Raji (cell line): ENCODE measurements around the gene VPS25.
A peak's percentile ranks its signal among the peaks of the same experiment; 100 is the strongest.

Experiments used
- POLR2A ChIP-seq: IDR thresholded peaks from 2 replicates; pipeline ENCODE4 v1.6.1; 2011; ENCODE audit warnings: low read depth, low read length, control low read depth; ENCODE audit not compliant: insufficient read depth

VPS25 gene

DNA sequence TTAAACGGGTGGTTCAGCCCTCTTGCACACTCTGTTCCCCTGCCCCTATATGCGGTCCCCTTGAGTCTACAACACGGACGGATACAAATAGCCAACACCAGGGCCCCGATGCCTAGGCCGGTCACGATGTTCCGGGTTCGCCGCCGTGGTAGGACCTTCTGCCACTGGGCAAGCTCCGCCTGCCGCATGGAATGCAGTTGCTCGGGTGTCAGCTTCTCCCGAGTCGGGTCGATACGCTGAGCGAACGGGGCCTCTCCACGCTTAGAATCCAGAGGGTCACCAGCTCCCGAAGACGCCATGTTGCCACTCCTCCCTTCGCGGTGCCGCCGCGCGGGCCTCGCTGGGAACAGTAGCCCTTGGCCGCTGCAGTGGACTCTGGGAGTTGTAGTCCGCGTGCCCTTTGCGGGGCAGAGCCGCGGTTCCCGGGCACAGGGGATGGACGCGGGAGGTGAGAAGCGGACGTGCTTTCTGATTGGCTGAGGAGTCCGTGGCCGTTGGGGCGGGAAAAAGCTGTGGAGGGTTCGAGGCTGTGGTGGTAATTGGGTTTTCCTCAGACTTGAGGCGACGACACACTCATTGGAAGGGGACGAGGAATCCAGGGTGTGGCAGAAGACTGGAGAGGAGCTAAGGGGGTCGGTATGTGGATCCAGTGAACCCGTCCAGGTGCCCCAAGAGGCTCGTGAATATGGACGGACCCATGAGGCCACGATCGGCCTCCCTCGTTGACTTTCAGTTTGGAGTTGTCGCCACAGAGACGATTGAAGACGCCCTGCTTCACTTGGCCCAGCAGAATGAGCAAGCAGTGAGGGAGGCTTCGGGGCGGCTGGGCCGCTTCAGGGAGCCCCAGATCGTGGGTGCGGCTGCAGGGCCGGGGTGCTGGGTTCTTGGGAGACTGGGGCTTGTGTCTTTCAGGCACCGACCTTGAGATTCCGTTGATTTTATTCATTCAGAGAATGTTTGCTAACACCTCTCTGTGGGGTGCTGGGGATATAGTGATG lies 25.4 kb downstream of the VPS25 start, which contains the start of the genes CNTD1 and COA3:
Gene CNTD1, plus strand, starts transcription at position 479 of the 998 bp plus-strand sequence. Its CDS starts 207 bp downstream, at position 686.
Gene COA3, minus strand, starts transcription at position 322 of the 998 bp plus-strand sequence. Its CDS starts 23 bp downstream, at position 299.
- peak; percentile 58 for TF ChIP-seq POLR2A

DNA sequence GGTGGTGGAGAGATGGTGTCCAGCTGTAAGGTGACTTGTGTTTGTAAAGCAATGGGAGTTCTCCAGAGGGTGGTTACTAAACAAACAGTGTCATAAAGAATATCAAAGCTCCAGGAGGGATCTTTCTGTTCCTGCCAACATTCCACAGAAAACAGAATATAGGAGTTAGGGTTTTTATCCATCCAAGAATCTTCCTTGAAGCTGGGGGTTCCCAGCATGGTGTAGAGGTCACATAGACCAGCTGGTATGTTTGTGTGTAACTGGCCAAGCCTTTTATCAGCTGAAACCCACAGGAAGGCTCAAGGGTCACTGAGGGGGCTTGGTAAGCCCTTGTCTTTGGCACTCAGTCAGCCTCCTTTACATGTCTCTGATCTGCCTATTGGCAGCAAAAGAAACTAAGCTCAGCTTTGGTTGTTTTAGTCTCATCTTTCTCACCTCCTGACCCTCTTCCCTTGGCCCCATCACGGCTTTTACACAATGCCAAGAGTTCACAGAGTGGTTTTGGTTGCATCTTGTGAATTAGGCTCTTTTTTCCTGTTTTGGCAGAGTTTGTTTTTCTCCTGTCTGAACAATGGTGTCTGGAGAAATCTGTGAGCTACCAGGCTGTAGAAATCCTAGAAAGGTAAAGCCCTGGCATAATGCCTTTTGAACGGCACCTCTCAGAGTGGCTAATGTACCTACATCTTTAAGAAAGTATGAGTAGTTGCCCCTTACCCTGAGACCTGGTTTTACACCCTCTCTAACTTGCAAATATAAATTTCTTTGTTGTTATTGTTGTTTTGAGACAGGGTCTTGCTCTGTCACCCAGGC lies 30.0 kb downstream of the VPS25 start:
- TF ChIP-seq POLR2A, result no peak

DNA sequence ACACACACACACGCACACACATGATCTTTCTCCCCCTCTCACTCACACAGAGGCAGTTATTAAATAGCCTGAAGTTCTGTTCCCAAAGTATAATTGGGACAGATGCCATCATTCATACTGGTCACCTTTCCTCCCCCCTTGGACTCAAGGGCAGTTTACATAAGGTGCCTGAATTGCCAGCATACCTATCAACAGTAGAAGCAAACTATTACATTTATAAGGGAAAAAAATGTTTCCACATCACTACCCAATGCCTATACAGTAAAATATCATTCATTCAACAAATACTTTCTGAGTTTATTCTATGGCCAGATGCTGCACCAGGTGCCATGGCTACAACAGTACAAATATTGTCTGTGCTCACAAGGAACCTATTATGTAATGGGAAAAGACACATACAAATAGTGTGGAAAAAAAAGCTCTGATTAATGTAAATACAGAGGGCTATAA lies 31.7 kb downstream of the VPS25 start:
- no peak for TF ChIP-seq POLR2A

DNA sequence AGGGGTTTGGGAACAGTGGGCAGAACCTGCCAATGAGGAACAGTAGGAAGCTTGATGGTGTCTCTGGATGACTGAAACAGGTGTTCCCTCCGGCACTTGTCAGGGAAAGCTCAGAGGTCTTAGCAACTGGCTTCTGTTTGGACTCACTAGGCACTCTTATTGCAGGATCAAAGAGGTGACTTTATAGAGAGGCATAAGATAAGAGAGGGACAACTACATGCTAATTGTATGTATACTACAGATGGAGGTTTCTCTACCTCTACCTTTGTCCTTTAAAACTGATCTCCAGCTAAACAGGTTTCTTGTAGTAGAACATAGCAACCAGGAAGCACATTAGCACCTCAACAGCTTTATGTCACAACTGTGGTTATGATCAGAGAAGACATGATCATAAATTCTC lies 33.0 kb downstream of the VPS25 start:
- TF ChIP-seq POLR2A, result no peak

DNA sequence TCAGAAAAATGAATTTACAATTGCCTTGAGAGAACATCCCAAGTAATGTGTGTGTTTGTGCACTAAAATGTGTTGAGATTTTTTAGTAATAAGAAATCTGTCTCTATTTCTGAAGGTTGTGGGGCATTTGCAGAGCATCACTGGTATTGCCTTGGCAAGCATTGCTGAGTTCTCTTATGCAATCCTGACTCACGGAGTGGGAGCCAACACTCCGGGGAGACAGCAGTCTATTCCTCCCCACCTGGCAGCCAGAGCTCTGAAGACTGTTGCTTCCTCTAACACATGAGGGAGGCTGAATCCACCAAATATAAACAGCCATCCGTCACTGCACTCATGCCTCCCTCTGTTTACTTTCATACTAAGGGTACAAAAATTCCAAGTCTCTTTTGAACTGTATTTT lies 36.0 kb downstream of the VPS25 start:
- TF ChIP-seq POLR2A, result no peak

GRCh38 chr17:42814633-42815399 lies 41.6 kb downstream of the VPS25 start:
- TF ChIP-seq POLR2A, result no peak

GRCh38 chr17:42817866-42818265 lies 44.6 kb downstream of the VPS25 start:
- no peak for TF ChIP-seq POLR2A

DNA sequence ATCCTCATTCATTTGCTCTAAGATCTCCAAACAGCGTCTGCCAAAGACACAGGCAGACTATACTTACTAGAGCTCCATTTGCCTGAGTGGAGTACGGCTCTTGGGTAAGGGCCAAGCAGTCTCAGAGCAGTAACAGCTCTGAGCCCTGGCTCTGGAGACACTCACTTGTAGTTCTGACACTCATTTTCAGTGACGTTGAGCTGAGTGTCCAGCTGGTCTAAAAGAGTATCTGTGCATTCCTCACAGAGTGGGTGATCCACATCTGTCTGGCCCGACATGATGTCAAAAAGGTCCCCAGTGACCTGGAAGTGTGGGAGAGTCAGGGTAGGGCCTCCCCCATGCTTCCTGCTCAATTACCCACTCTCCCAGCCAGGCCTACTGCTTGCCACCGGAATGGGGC lies 45.1 kb downstream of the VPS25 start:
- no peak for TF ChIP-seq POLR2A

- TF ChIP-seq POLR2A, result no peak
Observed at GRCh38 chr17:42819939-42820535, 46.8 kb downstream of the VPS25 start.

GRCh38 chr17:42821176-42821575 lies 47.9 kb downstream of the VPS25 start:
- TF ChIP-seq POLR2A, result no peak

DNA sequence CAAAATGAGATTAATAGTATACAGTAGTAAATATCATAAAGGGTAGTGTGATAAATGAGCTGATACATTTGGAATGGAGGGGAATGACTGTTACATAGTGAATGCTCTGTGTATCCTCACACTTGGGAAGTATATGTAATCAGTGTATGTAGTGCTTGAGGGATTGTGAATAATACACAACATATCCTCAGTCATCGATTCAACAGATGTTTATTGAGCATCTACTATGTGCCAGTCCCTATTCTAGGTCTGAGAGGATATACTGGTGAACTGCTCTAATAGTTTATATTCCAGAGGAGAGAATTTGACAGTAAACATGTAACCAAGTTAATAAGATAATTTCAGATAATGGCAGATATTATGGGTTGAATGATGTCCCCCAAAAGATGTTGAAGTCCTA lies 54.2 kb downstream of the VPS25 start:
- no peak for TF ChIP-seq POLR2A
